K562 (cell line): ENCODE measurements around the gene LASP1NB. TPM values are rescaled to one million over a fixed set of nuclear protein-coding genes. Genes with fewer than 3 reads are reported as not detected.
"Not testable (repeated sequence)": the region's sequence is repeated elsewhere in the genome, so short reads cannot be mapped to it uniquely, and the experiment has no call there.

Experiments
- ATAC-seq: fragments of 200-7000 bp; cut with Tn5 transposase; 3 replicates; pipeline ENCODE4 v1.9.1; 2020; ENCODE audit warnings: moderate library complexity
- BruUV-seq: library from RNA; stranded (reverse); fragments of 400-500 nt; replicated peaks from 2 replicates; lab custom pipeline; 2021; lab: Mats Ljungman, UMichigan
- CTCF ChIA-PET: fragments of 300-600 bp; formaldehyde crosslinking; extraction: SDS; loops from one replicate; lab custom pipeline; 2021; ENCODE audit warnings: low intra/inter-chr PET ratio; lab: Yijun Ruan, JAX
- POLR2A ChIA-PET: fragments of 300-600, 350-650 bp; sonication (Branson Sonifier 250); formaldehyde crosslinking; extraction: SDS; loops from one replicate; lab custom pipeline; 2021; ENCODE audit warnings: antibody characterized with exemption, inconsistent platforms; lab: Yijun Ruan, JAX
- DNase-seq, 4 experiments: peaks; one replicate each; pipeline versions ENCODE4 v3.0.0 to v3.0.0-alpha.2; 2011 to 2018; ENCODE audit warnings: low spot score in 3 of 4, mixed read lengths in 3 of 4; ENCODE audit errors: extremely low read depth in 1 of 4
- FAIRE-seq: peaks from 2 replicates; lab custom pipeline; 2011; peaks lifted over from hg19 to GRCh38; lab: Jason Lieb, UNC
- H2AFZ ChIP-seq: 2 replicates; pipeline ENCODE4 v1.6.0; 2011; ENCODE audit warnings: low read depth, low read length, control low read depth, inconsistent platforms
- H3K27ac ChIP-seq: fragments of 200-600 bp; 3 replicates; pipeline ENCODE4 v1.8.0; 2011; ENCODE audit warnings: low read depth, mild to moderate bottlenecking, control low read depth, inconsistent platforms, low read length, moderate library complexity, mixed read lengths; ENCODE audit errors: extremely low read depth
- H3K27me3 ChIP-seq, 2 experiments: fragments of 300-600 bp in 1 of 2; 2 replicates in 1 of 2; 3 replicates in 1 of 2; pipeline versions ENCODE4 v1.6.0 to v1.8.0; 2011; ENCODE audit warnings: inconsistent platforms in 2 of 2, low read length in 2 of 2, mild to moderate bottlenecking in 1 of 2, mixed read lengths in 1 of 2, moderate library complexity in 1 of 2; ENCODE audit not compliant: control insufficient read depth in 2 of 2, insufficient read depth in 2 of 2
- H3K36me3 ChIP-seq: fragments of 300-600 bp; 3 replicates; pipeline ENCODE4 v1.8.0; 2011; ENCODE audit warnings: mild to moderate bottlenecking, low read length, inconsistent platforms; ENCODE audit not compliant: control insufficient read depth, insufficient read depth
- H3K4me1 ChIP-seq, 2 experiments: fragments of 200-600 bp in 1 of 2; replicated peaks in 1 of 2; 2 replicates in 1 of 2; 3 replicates in 1 of 2; pipeline versions ENCODE4 v1.5.1 to v1.8.0; 2011; ENCODE audit warnings: inconsistent platforms in 2 of 2, low read length in 2 of 2, mild to moderate bottlenecking in 1 of 2, mixed read lengths in 1 of 2, moderate library complexity in 1 of 2; ENCODE audit not compliant: control insufficient read depth in 2 of 2, insufficient read depth in 2 of 2
- H3K4me2 ChIP-seq: 2 replicates; pipeline ENCODE4 v1.6.1; 2011; ENCODE audit warnings: low read length, control low read depth, inconsistent platforms, mixed read lengths; ENCODE audit not compliant: insufficient read depth
- H3K4me3 ChIP-seq: fragments of 200-600 bp; sonication (generic), shearing (Covaris generic); 2 replicates; pipeline ENCODE4 v1.5.1; 2016; ENCODE audit warnings: control low read depth, inconsistent platforms
- H3K79me2 ChIP-seq: fragments of 200-600 bp; 3 replicates; pipeline ENCODE4 v1.8.0; 2011; ENCODE audit warnings: low read length, inconsistent platforms; ENCODE audit not compliant: control insufficient read depth, insufficient read depth
- H3K9ac ChIP-seq, 2 experiments: 2 replicates each; pipeline versions ENCODE4 v1.6.0 to v1.6.1; 2011; ENCODE audit warnings: low read depth in 2 of 2, low read length in 2 of 2, control low read depth in 1 of 2, inconsistent platforms in 1 of 2, mild to moderate bottlenecking in 1 of 2, mixed read lengths in 1 of 2; ENCODE audit not compliant: insufficient read depth in 1 of 2
- H3K9me1 ChIP-seq: one replicate; pipeline ENCODE4 v1.6.0; 2011; ENCODE audit warnings: inconsistent platforms, mild to moderate bottlenecking, low read length, moderate library complexity; ENCODE audit not compliant: control insufficient read depth, insufficient read depth
- H3K9me3 ChIP-seq: replicated peaks from 2 replicates; pipeline ENCODE4 v1.5.1; 2011; ENCODE audit warnings: low read depth, low read length, inconsistent platforms; ENCODE audit not compliant: control insufficient read depth, insufficient read depth
- H4K20me1 ChIP-seq: replicated peaks from 2 replicates; pipeline ENCODE4 v1.6.1; 2011; ENCODE audit warnings: low read length, inconsistent platforms, mixed read lengths; ENCODE audit not compliant: control insufficient read depth, insufficient read depth
- BCOR ChIP-seq: fragments of 450-650 bp; IDR thresholded peaks from 2 replicates; pipeline ENCODE4 v1.6.1; 2016
- BRD4 ChIP-seq: fragments of 200-600 bp; sonication (generic); IDR thresholded peaks from 2 replicates; pipeline ENCODE4 v1.6.1; 2017; ENCODE audit warnings: inconsistent platforms
- CEBPB ChIP-seq: fragments of 450-650 bp; IDR thresholded peaks from 2 replicates; pipeline ENCODE4 v1.6.1; 2016; ENCODE audit warnings: missing genetic modification characterization, missing compliant biosample characterization
- CEBPG ChIP-seq, 3 experiments: fragments of 200-800 bp in 1 of 3; sonication (Bioruptor generic) in 1 of 3; sonication (generic) in 1 of 3; formaldehyde crosslinking in 1 of 3; IDR thresholded peaks in 2 of 3; conservative IDR thresholded peaks in 1 of 3; 2 replicates each; pipeline versions ENCODE4 v1.6.1 to v1.8.0; 2016 to 2022; ENCODE audit warnings: missing compliant biosample characterization in 2 of 3, missing genetic modification characterization in 2 of 3, mild to moderate bottlenecking in 1 of 3, missing genetic modification reagents in 1 of 3
- RBM25 ChIP-seq: fragments of 200-400 bp; formaldehyde crosslinking; IDR thresholded peaks from 2 replicates; pipeline ENCODE4 v1.6.1; 2018; ENCODE audit warnings: low read length, low read depth, moderate library complexity; ENCODE audit not compliant: severe bottlenecking
- SMARCA5 ChIP-seq: fragments of 450-650 bp; IDR thresholded peaks from 2 replicates; pipeline ENCODE4 v1.6.1; 2016
- WGBS: fragments of 100-300 bp; shearing (Covaris generic); methylation state at CpG from one replicate; pipeline ENCODE4 v1.1.6; 2016; ENCODE audit warnings: low coverage, mixed read lengths; ENCODE audit not compliant: insufficient coverage; ENCODE audit errors: missing lambda C conversion rate; 5-methylcytosine and 5-hydroxymethylcytosine counted together
- in situ Hi-C: fragments of 300-500 bp; cut with MboI; formaldehyde crosslinking; loops from 4 replicates; pipeline ENCODE4 v1.15.0; 2018; ENCODE audit warnings: inconsistent platforms, mixed read lengths
- intact Hi-C: fragments of 100-400 bp; cut with micrococcal nuclease; formaldehyde crosslinking; loops from 2 replicates; pipeline ENCODE4 v1.14.2; 2022
- microRNA-seq: library from miRNA; unstranded; fragments of <30 nt; microRNA quantifications from one replicate; pipeline ENCODE4, GENCODE V29; 2018; ENCODE audit warnings: borderline microRNAs expressed
- polyA plus RNA-seq, 8 experiments: library from polyadenylated mRNA; depleted of rRNA in 4 of 8; stranded (reverse) in 5 of 8; unstranded in 3 of 8; fragments of >200 nt; fragmentation: Nextera tagmentation in 2 of 8; fragmentation: Illumina TruSeq in 1 of 8; extraction: Ambion mirVana in 2 of 8; extraction: Trizol in 1 of 8; gene quantifications; 2 replicates each; pipeline versions ENCODE4 v1.2.1 to v1.2.3, GENCODE V29; 2011 to 2014; ENCODE audit warnings: inconsistent platforms in 1 of 8, missing spikeins in 1 of 8
- small RNA-seq: library from RNA; depleted of rRNA; stranded (forward); fragments of <200 nt; gene quantifications from one replicate; pipeline ENCODE3, GENCODE V24; 2014
- total RNA-seq, 7 experiments: library from RNA; depleted of rRNA in 6 of 7; stranded (reverse); fragments of >200 nt in 6 of 7; fragmentation: Illumina TruSeq in 2 of 7; extraction: Trizol in 2 of 7; gene quantifications; 2 replicates each; pipeline versions ENCODE4 v1.2.1 to v1.2.3, GENCODE V29; 2011 to 2021; ENCODE audit warnings: low replicate concordance in 1 of 7

The LASP1NB gene

GRCh38 chr17:38976187-38976551 is 50.8 kb downstream of the LASP1NB start:
- H3K36me3 ChIP-seq; H4K20me1 ChIP-seq; CTCF ChIA-PET; in situ Hi-C loops; H3K4me2 ChIP-seq; intact Hi-C loops; DNase-seq; H3K4me3 ChIP-seq; H3K27me3 ChIP-seq; H2AFZ ChIP-seq; H3K9ac ChIP-seq; BruUV-seq; FAIRE-seq; H3K27ac ChIP-seq; ATAC-seq; H3K9me3 ChIP-seq; H3K79me2 ChIP-seq; H3K4me1 ChIP-seq; H3K9me1 ChIP-seq; TF ChIP-seq CEBPG (CRISPR knock-in tag; IDR thresholded peaks at IDR 0.05): not testable (repeated sequence)
- 39% methylated on average over 5 of the region's 6 CpGs for WGBS
- TF ChIP-seq CEBPB (peak; percentile 59; the same call in 1 of the 2 replicates), CEBPG (tag; conservative IDR thresholded peaks at IDR 0.05 in 1 of 2, IDR thresholded peaks at IDR 0.05 in 1 of 2) (peak in 1 of 2 experiments; percentile 13; a peak in 1 of 4 replicates)
- POLR2A ChIA-PET, result interaction anchor here (0.7 kb wide), 1 partner anchor 489 kb away, joined by 3 read pairs; no protein-coding TSS in a partner anchor

- Histone ChIP-seq H3K9me3 (no peaks in the 10 kb centered on the region), H3K36me3 (no peaks in the 10 kb centered on the region), H3K4me3 (no peak overlapping the region), H3K79me2 (no peaks in the 10 kb centered on the region), H4K20me1 (no peaks in the 10 kb centered on the region), H3K9ac (no peak overlapping the region), H2AFZ (no peak overlapping the region), H3K27ac (no peak overlapping the region), H3K4me2 (no peak overlapping the region), H3K27me3 (no peaks in the 10 kb centered on the region), H3K4me1 (no peaks in the 10 kb centered on the region; a peak in 1 of 5 replicates), H3K9me1 (no peaks in the 10 kb centered on the region)
- in situ Hi-C loops, result no loop called here
- 26% methylated on average over 4 of the region's 4 CpGs for WGBS
- DNase-seq (no peak), ATAC-seq (no peak), FAIRE-seq (no peak)
- intact Hi-C loops, result no loop called here
- POLR2A ChIA-PET, result interaction anchor here (0.6 kb wide), 1 partner anchor 18 kb away, joined by 3 read pairs; no protein-coding TSS in a partner anchor
- no TSS peak for BruUV-seq
- CTCF ChIA-PET, result no interaction called here
- peak; percentile 39; the same call in 1 of the 2 replicates for TF ChIP-seq BCOR
- TF ChIP-seq BRD4, result no peak
- peak; percentile 33 for TF ChIP-seq RBM25
- 0 out of 2 replicates have a peak, but pooled peaks have one; percentile 38 for TF ChIP-seq SMARCA5
These were observed 52.8 kb downstream of the LASP1NB start for GRCh38 chr17:38978180-38978579.

Small RNA genes within 50 kb of the gene (microRNA-seq; reads per million reads assigned to microRNA genes)
- gene MIR6779, result not detected

Small RNA genes within 50 kb of the gene (small RNA-seq; reads per million reads assigned to genes)
- gene MIR6779, result not detected

Other genes with a start within 250 kb of the LASP1NB start
Only the 7 nearest of the 11 such genes appear.
- gene PCGF2, start 177.3 kb upstream of the LASP1NB start, total RNA-seq (2014; rRNA removed), result 6.6 and 8.3 TPM in 2 replicates
- gene PCGF2, start 177.3 kb upstream of the LASP1NB start, total RNA-seq (2014; rRNA removed; fragmentation: Illumina TruSeq; extraction: Trizol), result 3.0 and 3.7 TPM in 2 replicates
- 4.0 and 5.1 TPM in 2 replicates for gene PCGF2, start 177.3 kb upstream of the LASP1NB start, total RNA-seq (2015; rRNA removed; fragmentation: Illumina TruSeq; extraction: Trizol)
- gene PCGF2, start 177.3 kb upstream of the LASP1NB start, total RNA-seq (2021), result 33.4 and 33.7 TPM in 2 replicates
- gene PCGF2, start 177.3 kb upstream of the LASP1NB start, polyA plus RNA-seq (2011; rRNA removed), result 5.9 and 7.0 TPM in 2 replicates
- 14.0 and 17.8 TPM in 2 replicates for gene PCGF2, start 177.3 kb upstream of the LASP1NB start, polyA plus RNA-seq (2014; fragmentation: Illumina TruSeq; extraction: Trizol)
- 1 to 10 TPM; 1.3 to 1.4 TPM for gene PCGF2, start 177.3 kb upstream of the LASP1NB start, polyA plus RNA-seq (2014; fragmentation: Nextera tagmentation; extraction: Ambion mirVana)
- 17.1 and 20.3 TPM in 2 replicates for gene PCGF2, start 177.3 kb upstream of the LASP1NB start, polyA plus RNA-seq (2014; rRNA removed)
- 509 and 525 TPM in 2 replicates for gene PSMB3, start 172.9 kb upstream of the LASP1NB start, total RNA-seq (2014; rRNA removed)
- gene PSMB3, start 172.9 kb upstream of the LASP1NB start, total RNA-seq (2014; rRNA removed; fragmentation: Illumina TruSeq; extraction: Trizol), result 498 and 574 TPM in 2 replicates
- gene PSMB3, start 172.9 kb upstream of the LASP1NB start, total RNA-seq (2015; rRNA removed; fragmentation: Illumina TruSeq; extraction: Trizol), result 469 and 476 TPM in 2 replicates
- gene PSMB3, start 172.9 kb upstream of the LASP1NB start, total RNA-seq (2021), result 460 and 522 TPM in 2 replicates
- gene PSMB3, start 172.9 kb upstream of the LASP1NB start, polyA plus RNA-seq (2011; rRNA removed), result 331 and 538 TPM in 2 replicates
- 538 and 584 TPM in 2 replicates for gene PSMB3, start 172.9 kb upstream of the LASP1NB start, polyA plus RNA-seq (2014; fragmentation: Illumina TruSeq; extraction: Trizol)
- gene PSMB3, start 172.9 kb upstream of the LASP1NB start, polyA plus RNA-seq (2014; fragmentation: Nextera tagmentation; extraction: Ambion mirVana), result 1,000 to 10,000 TPM; 2,413 to 2,775 TPM
- gene PSMB3, start 172.9 kb upstream of the LASP1NB start, polyA plus RNA-seq (2014; rRNA removed), result 729 and 824 TPM in 2 replicates
- gene PIP4K2B, start 126.1 kb upstream of the LASP1NB start, total RNA-seq (2014; rRNA removed), result 14.4 and 18.1 TPM in 2 replicates
- 24.0 and 24.1 TPM in 2 replicates for gene PIP4K2B, start 126.1 kb upstream of the LASP1NB start, total RNA-seq (2014; rRNA removed; fragmentation: Illumina TruSeq; extraction: Trizol)
- 27.9 and 29.3 TPM in 2 replicates for gene PIP4K2B, start 126.1 kb upstream of the LASP1NB start, total RNA-seq (2015; rRNA removed; fragmentation: Illumina TruSeq; extraction: Trizol)
- 25.8 and 29.9 TPM in 2 replicates for gene PIP4K2B, start 126.1 kb upstream of the LASP1NB start, total RNA-seq (2021)
- 16.6 and 23.0 TPM in 2 replicates for gene PIP4K2B, start 126.1 kb upstream of the LASP1NB start, polyA plus RNA-seq (2011; rRNA removed)
- gene PIP4K2B, start 126.1 kb upstream of the LASP1NB start, polyA plus RNA-seq (2014; fragmentation: Illumina TruSeq; extraction: Trizol), result 25.5 and 29.6 TPM in 2 replicates
- 1 to 10 TPM; 3.7 to 5.7 TPM for gene PIP4K2B, start 126.1 kb upstream of the LASP1NB start, polyA plus RNA-seq (2014; fragmentation: Nextera tagmentation; extraction: Ambion mirVana)
- gene PIP4K2B, start 126.1 kb upstream of the LASP1NB start, polyA plus RNA-seq (2014; rRNA removed), result 17.9 and 27.2 TPM in 2 replicates
- 16.8 and 18.6 TPM in 2 replicates for gene CWC25, start 100.3 kb upstream of the LASP1NB start, total RNA-seq (2014; rRNA removed)
- 19.0 and 19.2 TPM in 2 replicates for gene CWC25, start 100.3 kb upstream of the LASP1NB start, total RNA-seq (2014; rRNA removed; fragmentation: Illumina TruSeq; extraction: Trizol)
- 21.0 and 24.1 TPM in 2 replicates for gene CWC25, start 100.3 kb upstream of the LASP1NB start, total RNA-seq (2015; rRNA removed; fragmentation: Illumina TruSeq; extraction: Trizol)
- 16.5 and 17.4 TPM in 2 replicates for gene CWC25, start 100.3 kb upstream of the LASP1NB start, total RNA-seq (2021)
- 14.1 and 23.0 TPM in 2 replicates for gene CWC25, start 100.3 kb upstream of the LASP1NB start, polyA plus RNA-seq (2011; rRNA removed)
- gene CWC25, start 100.3 kb upstream of the LASP1NB start, polyA plus RNA-seq (2014; fragmentation: Illumina TruSeq; extraction: Trizol), result 22.9 and 27.4 TPM in 2 replicates
- gene CWC25, start 100.3 kb upstream of the LASP1NB start, polyA plus RNA-seq (2014; fragmentation: Nextera tagmentation; extraction: Ambion mirVana), result 10 to 100 TPM; 24.4 to 26.3 TPM
- gene CWC25, start 100.3 kb upstream of the LASP1NB start, polyA plus RNA-seq (2014; rRNA removed), result 20.7 and 21.9 TPM in 2 replicates
- gene RPL23, start 71.9 kb upstream of the LASP1NB start, total RNA-seq (2014; rRNA removed), result 2,281 and 2,332 TPM in 2 replicates
- gene RPL23, start 71.9 kb upstream of the LASP1NB start, total RNA-seq (2014; rRNA removed; fragmentation: Illumina TruSeq; extraction: Trizol), result 3,218 and 3,389 TPM in 2 replicates
- 2,524 and 2,706 TPM in 2 replicates for gene RPL23, start 71.9 kb upstream of the LASP1NB start, total RNA-seq (2015; rRNA removed; fragmentation: Illumina TruSeq; extraction: Trizol)
- gene RPL23, start 71.9 kb upstream of the LASP1NB start, total RNA-seq (2021), result 1,745 and 1,985 TPM in 2 replicates
- 1,779 and 3,096 TPM in 2 replicates for gene RPL23, start 71.9 kb upstream of the LASP1NB start, polyA plus RNA-seq (2011; rRNA removed)
- 3,156 and 3,487 TPM in 2 replicates for gene RPL23, start 71.9 kb upstream of the LASP1NB start, polyA plus RNA-seq (2014; fragmentation: Illumina TruSeq; extraction: Trizol)
- 1,000 to 10,000 TPM; 2,598 to 3,667 TPM for gene RPL23, start 71.9 kb upstream of the LASP1NB start, polyA plus RNA-seq (2014; fragmentation: Nextera tagmentation; extraction: Ambion mirVana)
- gene RPL23, start 71.9 kb upstream of the LASP1NB start, polyA plus RNA-seq (2014; rRNA removed), result 3,128 and 3,158 TPM in 2 replicates
- 48.5 and 49.0 TPM in 2 replicates for gene LASP1, start 55.6 kb upstream of the LASP1NB start, total RNA-seq (2014; rRNA removed)
- 35.1 and 38.8 TPM in 2 replicates for gene LASP1, start 55.6 kb upstream of the LASP1NB start, total RNA-seq (2014; rRNA removed; fragmentation: Illumina TruSeq; extraction: Trizol)
- 55.3 and 58.7 TPM in 2 replicates for gene LASP1, start 55.6 kb upstream of the LASP1NB start, total RNA-seq (2015; rRNA removed; fragmentation: Illumina TruSeq; extraction: Trizol)
- gene LASP1, start 55.6 kb upstream of the LASP1NB start, total RNA-seq (2021), result 112 and 125 TPM in 2 replicates
- gene LASP1, start 55.6 kb upstream of the LASP1NB start, polyA plus RNA-seq (2011; rRNA removed), result 45.9 and 62.1 TPM in 2 replicates
- 95.7 and 104 TPM in 2 replicates for gene LASP1, start 55.6 kb upstream of the LASP1NB start, polyA plus RNA-seq (2014; fragmentation: Illumina TruSeq; extraction: Trizol)
- gene LASP1, start 55.6 kb upstream of the LASP1NB start, polyA plus RNA-seq (2014; fragmentation: Nextera tagmentation; extraction: Ambion mirVana), result 10 to 100 TPM; 23.0 to 23.6 TPM
- 69.1 and 78.2 TPM in 2 replicates for gene LASP1, start 55.6 kb upstream of the LASP1NB start, polyA plus RNA-seq (2014; rRNA removed)
- not detected in 2 replicates for gene FBXO47, start 41.8 kb downstream of the LASP1NB start, total RNA-seq (2014; rRNA removed)
- not detected in 2 replicates for gene FBXO47, start 41.8 kb downstream of the LASP1NB start, total RNA-seq (2014; rRNA removed; fragmentation: Illumina TruSeq; extraction: Trizol)
- gene FBXO47, start 41.8 kb downstream of the LASP1NB start, total RNA-seq (2015; rRNA removed; fragmentation: Illumina TruSeq; extraction: Trizol), result not detected in 2 replicates
- gene FBXO47, start 41.8 kb downstream of the LASP1NB start, total RNA-seq (2021), result not detected in 2 replicates
- gene FBXO47, start 41.8 kb downstream of the LASP1NB start, polyA plus RNA-seq (2011; rRNA removed), result not detected in 2 replicates
- not detected in 2 replicates for gene FBXO47, start 41.8 kb downstream of the LASP1NB start, polyA plus RNA-seq (2014; fragmentation: Illumina TruSeq; extraction: Trizol)
- not detected for gene FBXO47, start 41.8 kb downstream of the LASP1NB start, polyA plus RNA-seq (2014; fragmentation: Nextera tagmentation; extraction: Ambion mirVana)
- not detected in 2 replicates for gene FBXO47, start 41.8 kb downstream of the LASP1NB start, polyA plus RNA-seq (2014; rRNA removed)